BE2C (cell line): ENCODE measurements around the gene SEMA3A.

Experiments used
- DNase-seq: peaks from one replicate; pipeline ENCODE4 v3.0.0-alpha.2; 2020
- H3K27me3 ChIP-seq: fragments of 250-450 bp; sonication (Bioruptor Pico); 2 replicates; pipeline ENCODE4 v1.5.1; 2020; ENCODE audit warnings: mild to moderate bottlenecking
- H3K36me3 ChIP-seq: fragments of 250-450 bp; sonication (Bioruptor Pico); 2 replicates; pipeline ENCODE4 v1.5.1; 2020; ENCODE audit warnings: mild to moderate bottlenecking
- H3K4me1 ChIP-seq: fragments of 250-450 bp; sonication (Bioruptor Pico); 2 replicates; pipeline ENCODE4 v1.5.1; 2020
- H3K4me3 ChIP-seq: 2 replicates; pipeline ENCODE4 v1.5.1; 2011; ENCODE audit warnings: low read depth, low read length
- H3K9me3 ChIP-seq: fragments of 250-450 bp; sonication (Bioruptor Pico); 2 replicates; pipeline ENCODE4 v1.5.1; 2020
- TF ChIP-seq, protein P1 (sequence below): IDR thresholded peaks from 2 replicates; pipeline ENCODE4 v1.5.1; 2012; ENCODE audit warnings: mild to moderate bottlenecking, low read depth, low read length

The SEMA3A gene

DNA sequence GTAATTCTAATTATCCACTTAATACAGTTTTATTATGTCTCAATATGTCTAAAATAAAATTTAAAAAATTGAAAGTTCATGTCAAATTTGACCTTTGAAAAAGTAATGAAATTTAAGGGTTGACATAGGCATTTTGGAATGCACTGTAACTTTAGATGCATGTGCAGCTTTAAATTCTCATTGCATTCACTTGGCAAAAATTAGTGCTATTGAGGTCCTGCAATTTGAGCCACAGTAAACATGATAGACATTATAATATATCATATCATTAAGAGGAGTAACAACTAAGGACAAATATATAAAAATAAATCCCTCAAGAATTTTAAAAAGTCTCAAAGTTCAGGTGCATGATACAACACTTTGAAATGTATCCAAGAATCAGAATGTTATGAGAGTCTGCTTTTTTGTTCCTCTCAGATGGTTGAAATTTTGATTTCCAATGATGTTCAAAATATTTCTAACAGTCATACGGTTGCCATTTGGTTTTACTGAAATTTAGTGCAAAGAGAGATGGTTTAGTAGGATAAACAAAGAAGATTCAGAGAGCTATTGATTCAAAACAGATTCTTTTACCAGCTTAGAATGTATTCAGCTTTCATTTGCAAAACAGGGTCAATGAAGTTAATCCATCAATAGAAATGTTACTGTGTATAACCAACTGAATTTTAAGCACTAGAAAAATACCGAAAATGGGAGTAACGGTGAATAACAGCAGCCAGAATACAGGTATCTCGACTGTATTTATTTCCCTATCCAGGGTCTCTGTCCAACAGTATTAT lies 71.8 kb downstream of the SEMA3A start:
- TF ChIP-seq, protein P1, sequence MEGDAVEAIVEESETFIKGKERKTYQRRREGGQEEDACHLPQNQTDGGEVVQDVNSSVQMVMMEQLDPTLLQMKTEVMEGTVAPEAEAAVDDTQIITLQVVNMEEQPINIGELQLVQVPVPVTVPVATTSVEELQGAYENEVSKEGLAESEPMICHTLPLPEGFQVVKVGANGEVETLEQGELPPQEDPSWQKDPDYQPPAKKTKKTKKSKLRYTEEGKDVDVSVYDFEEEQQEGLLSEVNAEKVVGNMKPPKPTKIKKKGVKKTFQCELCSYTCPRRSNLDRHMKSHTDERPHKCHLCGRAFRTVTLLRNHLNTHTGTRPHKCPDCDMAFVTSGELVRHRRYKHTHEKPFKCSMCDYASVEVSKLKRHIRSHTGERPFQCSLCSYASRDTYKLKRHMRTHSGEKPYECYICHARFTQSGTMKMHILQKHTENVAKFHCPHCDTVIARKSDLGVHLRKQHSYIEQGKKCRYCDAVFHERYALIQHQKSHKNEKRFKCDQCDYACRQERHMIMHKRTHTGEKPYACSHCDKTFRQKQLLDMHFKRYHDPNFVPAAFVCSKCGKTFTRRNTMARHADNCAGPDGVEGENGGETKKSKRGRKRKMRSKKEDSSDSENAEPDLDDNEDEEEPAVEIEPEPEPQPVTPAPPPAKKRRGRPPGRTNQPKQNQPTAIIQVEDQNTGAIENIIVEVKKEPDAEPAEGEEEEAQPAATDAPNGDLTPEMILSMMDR = no peak
- Histone ChIP-seq H3K4me3 (no peak overlapping the region), H3K27me3 (no peaks in the 10 kb centered on the region), H3K36me3 (no peaks in the 10 kb centered on the region), H3K4me1 (peaks cover 5% of the 10 kb centered on the region; the same call in 1 of the 2 replicates), H3K9me3 (no peaks in the 10 kb centered on the region)
- no peak for DNase-seq

DNA sequence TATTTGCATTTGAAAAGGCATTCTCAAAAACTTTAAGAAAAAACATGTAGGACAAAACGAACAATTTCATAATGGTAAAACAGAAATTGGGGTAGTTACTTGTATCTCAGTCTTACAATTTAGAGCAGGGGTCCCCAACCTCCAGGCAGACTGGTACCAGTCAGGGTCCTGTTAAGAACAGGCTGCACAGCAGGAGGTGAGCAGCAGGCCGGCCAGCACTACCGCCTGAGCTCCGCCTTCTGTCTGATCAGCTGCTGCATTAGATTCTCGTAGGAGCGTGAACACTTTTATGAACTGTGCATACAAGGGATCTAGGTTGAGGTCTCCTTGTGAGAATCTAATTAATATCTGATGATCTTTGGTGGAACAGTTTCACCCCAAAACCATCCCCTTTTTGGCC lies 77.3 kb downstream of the SEMA3A start:
- Histone ChIP-seq H3K9me3 (no peaks in the 10 kb centered on the region), H3K4me1 (peaks cover 3% of the 10 kb centered on the region), H3K27me3 (no peaks in the 10 kb centered on the region), H3K36me3 (no peaks in the 10 kb centered on the region), H3K4me3 (no peak overlapping the region)
- no peak for DNase-seq
- TF ChIP-seq, protein P1 = no peak

DNA sequence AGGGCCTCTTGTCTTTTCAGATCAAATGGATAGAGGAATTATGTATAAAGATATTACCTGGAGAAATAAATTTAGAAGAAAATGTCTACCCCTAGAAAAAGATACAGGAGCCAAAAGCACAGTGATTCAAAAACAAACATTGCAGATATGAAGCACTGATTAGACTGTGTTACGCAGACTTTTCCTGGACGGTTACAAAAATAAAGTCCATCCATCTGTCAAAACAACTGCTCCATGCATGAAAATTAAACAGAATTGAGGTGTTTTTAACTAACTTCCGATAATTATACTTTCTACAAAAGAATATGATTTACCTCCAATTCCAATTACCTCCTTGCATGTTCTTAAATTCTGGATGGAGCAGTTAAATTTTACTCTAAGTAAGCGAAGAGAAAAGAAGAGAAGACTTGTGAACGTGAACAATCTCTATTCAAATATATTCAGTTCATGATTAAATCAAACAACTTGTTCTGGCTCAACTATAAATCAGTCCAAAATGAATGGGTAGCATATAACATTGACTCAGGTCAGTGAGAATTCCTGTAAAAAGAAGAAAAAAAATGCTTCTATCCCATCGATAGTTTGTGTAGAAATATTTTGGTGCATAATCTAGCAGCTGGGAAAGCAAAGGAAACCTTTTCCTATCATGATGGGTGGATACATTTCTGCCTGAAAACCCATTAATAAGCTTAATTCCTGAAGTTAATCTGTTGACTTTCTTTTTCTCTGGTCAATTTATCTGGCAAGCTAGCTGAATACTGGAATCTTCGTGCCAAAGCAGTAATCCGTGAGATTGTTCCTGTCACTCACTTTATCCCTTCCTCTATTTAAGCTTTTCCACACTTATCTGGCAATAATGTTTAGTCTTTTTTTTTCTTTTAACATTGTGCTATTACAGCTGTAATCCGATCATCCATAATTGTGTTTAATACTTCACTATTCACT lies 80.4 kb downstream of the SEMA3A start:
- TF ChIP-seq, protein P1 = no peak
- no peaks in the 10 kb centered on the region for H3K9me3 ChIP-seq
- H3K27me3 ChIP-seq = no peaks in the 10 kb centered on the region
- DNase-seq = no peak
- no peak overlapping the region for H3K4me3 ChIP-seq
- no peaks in the 10 kb centered on the region for H3K36me3 ChIP-seq
- peaks cover 10% of the 10 kb centered on the region for H3K4me1 ChIP-seq

DNA sequence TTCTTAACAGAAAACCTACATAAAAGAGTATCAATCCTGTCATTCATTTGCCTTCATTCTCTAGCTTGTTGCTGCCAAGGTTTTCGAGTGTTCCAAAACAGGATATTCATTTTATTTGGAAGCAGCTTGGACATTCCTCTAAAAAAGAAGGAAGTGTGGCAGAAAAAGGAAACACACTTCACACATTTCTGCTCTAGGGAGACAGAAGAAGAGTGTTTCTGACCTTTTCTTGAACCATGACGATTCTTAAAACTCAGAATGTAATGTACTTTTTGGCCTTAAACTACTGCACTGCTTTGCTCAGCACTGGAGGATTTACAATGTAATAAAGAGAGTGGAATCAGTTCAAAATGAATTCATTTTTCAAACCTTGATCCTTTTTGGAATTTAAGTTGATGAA lies 81.3 kb downstream of the SEMA3A start:
- no peaks in the 10 kb centered on the region for H3K36me3 ChIP-seq
- no peaks in the 10 kb centered on the region for H3K9me3 ChIP-seq
- no peak for DNase-seq
- TF ChIP-seq, protein P1 = no peak
- no peaks in the 10 kb centered on the region for H3K27me3 ChIP-seq
- H3K4me3 ChIP-seq = no peak overlapping the region
- peaks cover 10% of the 10 kb centered on the region for H3K4me1 ChIP-seq

DNA sequence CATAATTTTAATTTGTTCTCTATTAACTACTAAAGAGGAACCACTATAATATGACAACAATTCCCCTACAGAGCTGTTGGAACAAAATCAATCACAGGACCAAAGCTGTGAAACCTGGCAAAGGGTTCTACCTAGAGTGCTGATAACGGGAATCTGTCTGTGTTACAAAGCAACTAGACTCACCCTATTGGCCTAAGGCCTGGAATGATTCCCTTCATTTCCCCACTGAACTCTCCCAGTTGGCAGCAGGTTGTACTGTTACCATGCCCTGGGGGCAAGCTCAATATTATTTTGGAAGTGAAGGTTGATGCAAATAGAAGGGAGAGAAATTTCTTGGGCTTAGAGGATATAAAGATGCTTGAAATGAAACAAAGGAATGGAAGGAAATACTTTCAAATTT lies 81.8 kb downstream of the SEMA3A start:
- Histone ChIP-seq H3K27me3 (no peaks in the 10 kb centered on the region), H3K9me3 (no peaks in the 10 kb centered on the region), H3K4me1 (peaks cover 10% of the 10 kb centered on the region), H3K36me3 (no peaks in the 10 kb centered on the region), H3K4me3 (no peak overlapping the region)
- TF ChIP-seq, protein P1 = no peak
- DNase-seq = no peak
